ENCODE measurements around the gene ELK4. TPM values are rescaled to one million over a fixed set of nuclear protein-coding genes. Genes with fewer than 3 reads are reported as not detected.
A peak's percentile ranks its signal among the peaks of the same experiment; 100 is the strongest.

Gene ELK4
- total and polyA plus RNA-seq, 2 of the 8 experiments (the other 6 are each of a cell fraction or from before 2014, with no cell fraction given): 2.9 to 26.3 TPM

- CTCF ChIA-PET (ENCODE audit: partially characterized antibody): interaction anchor here (0.7 to 4.8 kb wide), 18 partner anchors 11 to 217 kb away, joined by 3 to 27 read pairs (median 4); no protein-coding TSS in a partner anchor
- Histone ChIP-seq H3K27ac (ENCODE audit: low read depth, low read length) (no peak overlapping the region), H3K79me2 (ENCODE audit: control insufficient read depth in 1 of 2, insufficient read depth in 2 of 2, low read length in 2 of 2) (no peaks in the 10 kb centered on the region), H3K4me2 (ENCODE audit: insufficient read depth in 1 of 2, low read depth in 2 of 2, low read length in 2 of 2) (no peak overlapping the region), H3K14ac (ENCODE audit: insufficient read length) (no peak overlapping the region), H3K36me3 (ENCODE audit: control insufficient read depth in 2 of 4, insufficient read depth in 4 of 4, low read length in 3 of 4) (no peaks in the 10 kb centered on the region), H3K4me1 (replicated peaks in 1 of 4; ENCODE audit: control insufficient read depth in 3 of 4, insufficient read depth in 4 of 4, low read length in 3 of 4) (peaks cover 1 to 15% (median 6%) of the 10 kb centered on the region in 4 experiments), H3K9ac (replicated peaks in 1 of 4; ENCODE audit: extremely low read depth in 1 of 4, low read depth in 3 of 4, low read length in 3 of 4) (no peak overlapping the region), H3K18ac (ENCODE audit: extremely low read depth, low read length) (no peak overlapping the region), H2BK15ac (ENCODE audit: low read length) (no peak overlapping the region), H2BK12ac (ENCODE audit: low read depth, low read length) (no peak overlapping the region), H2BK120ac (replicated peaks; ENCODE audit: low read depth, low read length) (no peak overlapping the region), H2BK20ac (ENCODE audit: low read length) (no peak overlapping the region), H3K23ac (ENCODE audit: insufficient read length) (no peak overlapping the region), H3K9me3 (ENCODE audit: insufficient read depth in 2 of 2, low read depth in 1 of 2, low read length in 1 of 2) (no peaks in the 10 kb centered on the region), H2AFZ (ENCODE audit: low read length) (no peak overlapping the region), H3K79me1 (ENCODE audit: low read depth, low read length) (no peaks in the 10 kb centered on the region), H4K8ac (ENCODE audit: extremely low read depth, insufficient read depth, low read length) (no peak overlapping the region), H3K4ac (replicated peaks; ENCODE audit: insufficient read length, low read depth, low read length) (no peak overlapping the region), H4K20me1 (replicated peaks in 1 of 2; ENCODE audit: control insufficient read depth in 1 of 2, insufficient read depth in 2 of 2, low read length in 2 of 2) (no peaks in the 10 kb centered on the region), H3K4me3 (ENCODE audit: extremely low read depth in 1 of 4, insufficient read depth in 2 of 4, low read depth in 3 of 4, low read length in 4 of 4) (no peak overlapping the region), H3K27me3 (replicated peaks in 1 of 4; ENCODE audit: control insufficient read depth in 3 of 4, extremely low read depth in 1 of 4, insufficient read depth in 3 of 4, low read length in 3 of 4) (peaks cover 20 to 41% (median 38%) of the 10 kb centered on the region in 4 experiments), H4K91ac (replicated peaks; ENCODE audit: insufficient read length, low read length) (no peak overlapping the region), H2BK5ac (ENCODE audit: low read depth, low read length) (no peak overlapping the region), H4K5ac (ENCODE audit: insufficient read length, low read depth, low read length) (no peak overlapping the region), H3K23me2 (ENCODE audit: low read depth, low read length) (peaks cover 4% of the 10 kb centered on the region; the same call in 1 of the 2 replicates), H2AK5ac (ENCODE audit: low read depth, low read length) (no peak overlapping the region), H3K56ac (replicated peaks; ENCODE audit: insufficient read length, low read depth, low read length) (no peak overlapping the region)
- FAIRE-seq (no peak), DNase-seq (ENCODE audit: low read depth in 1 of 2, low spot score in 2 of 2) (peak in 1 of 2 experiments; percentile 33)
- TF ChIP-seq SP4 (IDR thresholded peaks at IDR 0.05; ENCODE audit: low read length) (no peak), GTF2F1 (IDR thresholded peaks at IDR 0.05; ENCODE audit: borderline replicate concordance, low read depth, low read length) (no peak), CHD1 (IDR thresholded peaks at IDR 0.05; ENCODE audit: low read depth, low read length) (no peak), SP1 (IDR thresholded peaks at IDR 0.05; ENCODE audit: low read depth, low read length) (no peak), CHD2 (IDR thresholded peaks at IDR 0.05; ENCODE audit: low read length) (no peak)
- 87% methylated on average over 2 of the region's 2 CpGs; no CpG with 5 or more reads in 1 of the 2 experiments for WGBS, 2 experiments (ENCODE audit: extremely low coverage in 1 of 2, insufficient coverage in 1 of 2, insufficient read length in 1 of 2, insufficient replicate concordance in 2 of 2, low coverage in 1 of 2, low lambda C conversion rate in 2 of 2, missing lambda C conversion rate in 1 of 2)
- POLR2A ChIA-PET (ENCODE audit: partially characterized antibody): interaction anchor here (1.7 kb wide), 1 partner anchor 11 kb away, joined by 4 read pairs; no protein-coding TSS in a partner anchor
Measured at GRCh38 chr1:205570796-205571537, 60.8 kb downstream of the ELK4 start.
